Astrocyte (in vitro differentiated cells and primary cell): ENCODE measurements around the gene LRRD1.
"Not testable (repeated sequence)": the region's sequence is repeated elsewhere in the genome, so short reads cannot be mapped to it uniquely, and the experiment has no call there.

Source experiments
- CTCF ChIP-seq: IDR thresholded peaks from 2 replicates; pipeline ENCODE4 v1.5.1; 2011; ENCODE audit warnings: low read depth, mild to moderate bottlenecking, inconsistent platforms, low read length, moderate library complexity; ENCODE audit not compliant: insufficient read depth
- EZH2 ChIP-seq: IDR thresholded peaks from 2 replicates; pipeline ENCODE4 v1.6.1; 2012; ENCODE audit warnings: mild to moderate bottlenecking, low read length, inconsistent platforms; ENCODE audit not compliant: insufficient read depth

GRCh38 chr7:92169529-92169928 lies 9.4 kb downstream of the LRRD1 start:
- not testable (repeated sequence) for TF ChIP-seq CTCF, EZH2
